GM13976 (cell line): ENCODE results near the gene DCP1A.

Experiments used
- DNase-seq: peaks from one replicate; pipeline ENCODE4 v3.0.0; 2012; ENCODE audit warnings: low spot score
- in situ Hi-C: fragments of 300-500 bp; cut with MboI; formaldehyde crosslinking; loops from one replicate; pipeline ENCODE4 v1.12.0; 2022; ENCODE audit warnings: low sequenced_read_pairs, mixed read lengths, inconsistent platforms; ENCODE audit not compliant: unreplicated experiment
- TF ChIP-seq, protein P1 (sequence below): IDR thresholded peaks from 2 replicates; pipeline ENCODE4 v1.5.1; 2012; ENCODE audit warnings: borderline replicate concordance, mild to moderate bottlenecking; ENCODE audit not compliant: insufficient read depth; ENCODE audit errors: extremely low read depth, missing control alignments, control extremely low read depth

DCP1A gene

DNA sequence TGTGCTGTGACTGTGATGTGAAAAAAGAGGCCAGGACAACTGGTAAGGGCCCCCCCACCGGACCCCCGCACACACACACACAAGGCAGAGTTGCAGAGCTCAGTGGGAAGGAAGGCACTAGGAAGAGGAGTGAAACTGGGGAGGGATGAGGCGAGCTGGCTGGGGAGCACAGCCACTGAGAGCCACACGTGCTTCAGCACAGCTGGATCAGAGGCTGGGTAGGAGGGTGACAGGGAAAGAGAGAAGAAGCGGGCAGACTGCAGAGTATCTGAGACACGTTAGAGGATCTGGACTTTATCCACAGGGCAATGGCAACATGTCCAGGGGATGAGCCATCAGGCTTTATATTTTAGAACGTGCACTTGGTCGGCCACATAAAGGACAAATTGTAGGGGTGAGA, 53.5 kb downstream of the DCP1A start:
- TF ChIP-seq, protein P1, sequence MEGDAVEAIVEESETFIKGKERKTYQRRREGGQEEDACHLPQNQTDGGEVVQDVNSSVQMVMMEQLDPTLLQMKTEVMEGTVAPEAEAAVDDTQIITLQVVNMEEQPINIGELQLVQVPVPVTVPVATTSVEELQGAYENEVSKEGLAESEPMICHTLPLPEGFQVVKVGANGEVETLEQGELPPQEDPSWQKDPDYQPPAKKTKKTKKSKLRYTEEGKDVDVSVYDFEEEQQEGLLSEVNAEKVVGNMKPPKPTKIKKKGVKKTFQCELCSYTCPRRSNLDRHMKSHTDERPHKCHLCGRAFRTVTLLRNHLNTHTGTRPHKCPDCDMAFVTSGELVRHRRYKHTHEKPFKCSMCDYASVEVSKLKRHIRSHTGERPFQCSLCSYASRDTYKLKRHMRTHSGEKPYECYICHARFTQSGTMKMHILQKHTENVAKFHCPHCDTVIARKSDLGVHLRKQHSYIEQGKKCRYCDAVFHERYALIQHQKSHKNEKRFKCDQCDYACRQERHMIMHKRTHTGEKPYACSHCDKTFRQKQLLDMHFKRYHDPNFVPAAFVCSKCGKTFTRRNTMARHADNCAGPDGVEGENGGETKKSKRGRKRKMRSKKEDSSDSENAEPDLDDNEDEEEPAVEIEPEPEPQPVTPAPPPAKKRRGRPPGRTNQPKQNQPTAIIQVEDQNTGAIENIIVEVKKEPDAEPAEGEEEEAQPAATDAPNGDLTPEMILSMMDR: no peak
- in situ Hi-C loops: no loop called here
- no peak for DNase-seq

DNA sequence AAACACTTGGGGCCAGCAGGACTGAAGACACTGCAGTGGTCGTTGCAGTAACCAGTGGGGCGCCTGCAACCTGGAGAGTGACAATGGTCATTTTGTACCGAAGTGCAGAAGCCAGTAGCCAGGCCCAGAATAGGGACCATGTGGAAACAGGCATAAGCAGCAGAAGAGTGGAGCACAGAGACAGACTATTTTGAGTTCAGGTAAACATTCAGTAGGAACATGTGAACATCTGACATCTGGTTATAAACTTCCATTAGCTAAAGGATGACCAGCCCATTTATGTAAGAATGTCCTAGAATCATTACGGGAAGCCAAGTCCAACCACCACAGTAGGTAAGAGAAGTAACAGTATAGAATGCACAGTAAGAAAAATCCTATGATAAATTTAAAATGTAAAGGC, 59.1 kb downstream of the DCP1A start:
- in situ Hi-C loops: no loop called here
- DNase-seq: no peak
- TF ChIP-seq, protein P1: no peak

DNA sequence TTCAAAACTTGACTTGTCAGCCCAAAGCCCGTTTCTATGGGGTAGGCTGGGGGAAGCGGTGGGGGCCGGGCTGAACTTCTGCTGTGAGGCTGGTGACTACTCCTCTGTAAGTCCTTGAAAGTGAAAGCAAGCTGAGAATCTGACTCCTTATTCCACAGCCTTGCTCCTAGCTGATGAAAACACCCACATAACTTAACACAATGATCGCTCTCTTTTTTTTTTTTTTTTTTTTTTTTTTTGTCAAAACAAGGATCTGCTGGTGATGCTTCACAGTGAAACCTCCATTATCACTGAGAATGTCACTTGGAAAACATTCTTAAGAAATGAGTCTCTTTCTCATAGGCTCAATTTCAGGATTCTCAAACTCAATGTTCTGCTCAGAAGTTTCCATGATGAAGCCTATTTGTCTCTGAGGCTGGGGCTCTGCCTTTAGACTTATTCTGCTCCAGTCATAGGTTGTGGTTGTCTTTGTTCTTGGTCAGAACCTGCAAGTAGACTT, 60.2 kb downstream of the DCP1A start:
- TF ChIP-seq, protein P1: no peak
- in situ Hi-C loops: no loop called here
- DNase-seq: no peak

DNA sequence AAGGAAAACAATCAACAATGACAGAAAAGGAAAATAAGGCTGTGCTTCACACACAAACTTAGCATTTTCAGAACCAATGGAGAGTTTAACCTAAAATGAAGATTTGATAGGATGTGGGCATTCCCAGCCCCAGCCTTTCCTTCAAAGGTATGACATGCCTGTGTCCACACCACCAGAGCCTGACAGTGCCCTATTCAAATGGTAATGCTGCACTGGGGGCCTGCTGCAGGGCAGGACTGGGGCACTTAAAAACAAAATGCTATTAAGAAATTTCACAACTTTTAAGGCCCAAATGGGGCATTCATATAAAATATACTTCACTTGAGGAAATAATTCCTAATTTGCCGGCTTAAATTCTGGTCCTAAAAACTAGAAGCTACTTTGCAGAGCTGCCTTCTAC, 60.6 kb downstream of the DCP1A start:
- TF ChIP-seq, protein P1: no peak
- no peak for DNase-seq
- in situ Hi-C loops: no loop called here

DNA sequence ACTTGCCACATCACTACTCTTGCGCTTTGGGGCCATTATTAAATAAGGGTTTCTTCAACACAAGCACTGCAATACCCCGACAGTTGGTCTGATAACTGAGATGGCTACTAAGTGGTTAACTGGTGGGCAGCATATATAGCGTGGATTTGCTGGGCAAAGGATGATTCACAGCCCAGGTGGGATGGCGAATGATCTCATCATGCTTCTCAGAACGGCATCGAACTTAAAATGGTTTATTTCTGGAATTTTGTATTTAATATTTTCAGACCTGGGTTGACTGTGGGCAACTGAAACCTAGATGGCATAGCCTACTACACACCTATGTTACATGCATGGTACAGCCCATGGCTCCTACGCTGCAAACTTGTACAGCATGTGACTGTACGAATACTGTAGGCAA, 64.8 kb downstream of the DCP1A start:
- DNase-seq: no peak
- in situ Hi-C loops: no loop called here
- TF ChIP-seq, protein P1: no peak

DNA sequence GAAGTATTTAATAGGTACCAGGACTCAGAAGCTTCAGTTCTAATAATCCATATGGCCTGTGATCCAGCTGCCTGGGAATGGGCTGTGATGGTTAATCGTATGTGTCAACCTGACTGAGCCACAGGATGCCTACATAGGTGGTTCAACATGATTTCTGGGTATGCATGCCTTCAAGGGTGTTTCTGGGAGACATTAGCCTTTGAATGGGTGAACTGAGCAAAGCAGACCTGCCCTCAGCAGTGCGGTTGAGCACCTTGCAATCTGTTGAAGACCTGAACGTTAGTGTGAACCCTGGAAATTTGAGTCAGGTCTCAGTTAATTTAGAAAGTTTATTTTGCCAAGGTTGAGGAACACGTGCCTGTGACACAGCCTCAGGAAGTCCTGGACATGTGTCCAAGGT, 68.7 kb downstream of the DCP1A start:
- TF ChIP-seq, protein P1: no peak
- DNase-seq: no peak
- in situ Hi-C loops: no loop called here
